ENCODE data around the gene RAB3C.
"Not testable (repeated sequence)": the region's sequence is repeated elsewhere in the genome, so short reads cannot be mapped to it uniquely, and the experiment has no call there.

RAB3C gene

DNA sequence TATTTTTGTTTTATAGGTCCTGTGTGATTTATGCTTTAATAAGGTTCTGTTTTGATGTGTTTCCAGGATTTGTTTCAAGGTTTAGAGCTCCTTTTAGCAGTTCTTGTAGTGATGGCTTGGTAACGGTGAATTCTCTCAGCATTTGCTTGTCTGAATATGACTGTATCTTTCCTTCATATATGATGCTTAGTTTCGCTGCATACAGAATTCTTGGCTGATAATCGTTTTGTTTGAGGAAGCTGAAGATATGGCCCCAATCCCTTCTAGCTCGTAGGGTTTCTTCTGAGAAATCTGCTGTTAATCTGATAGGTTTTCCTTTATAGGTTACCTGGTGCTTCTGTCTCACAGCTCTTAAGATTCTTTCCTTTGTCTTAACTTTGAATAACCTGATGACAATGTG lies 20.0 kb downstream of the RAB3C start:
- DNase-seq (ENCODE audit: low read depth, low spot score): not testable (repeated sequence)

GRCh38 chr5:58606064-58606463 lies 23.2 kb downstream of the RAB3C start:
- DNase-seq (ENCODE audit: low read depth, low spot score): no peak

GRCh38 chr5:58615972-58616371 lies 33.1 kb downstream of the RAB3C start:
- no peak for DNase-seq (ENCODE audit: low read depth, low spot score)

DNA sequence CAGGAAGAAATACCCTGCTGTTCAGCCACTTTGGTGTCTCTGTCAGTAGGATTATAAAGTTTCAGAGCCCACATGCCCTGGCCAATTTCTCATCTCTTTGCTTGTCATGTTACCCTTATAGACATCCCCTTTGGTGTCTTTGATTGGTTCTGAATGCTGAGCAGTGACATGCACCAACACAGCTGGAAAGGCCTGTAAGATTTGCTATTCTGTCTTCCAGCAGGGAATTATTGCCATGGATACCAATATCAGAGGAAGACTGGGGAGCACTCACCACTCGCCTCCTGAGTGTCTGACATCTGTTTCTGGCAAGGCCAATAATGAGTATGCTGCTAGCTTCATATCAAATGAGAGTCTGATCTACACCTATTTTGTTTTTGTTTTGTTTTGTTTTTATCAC lies 34.4 kb downstream of the RAB3C start:
- no peak for DNase-seq (ENCODE audit: low read depth, low spot score)

DNA sequence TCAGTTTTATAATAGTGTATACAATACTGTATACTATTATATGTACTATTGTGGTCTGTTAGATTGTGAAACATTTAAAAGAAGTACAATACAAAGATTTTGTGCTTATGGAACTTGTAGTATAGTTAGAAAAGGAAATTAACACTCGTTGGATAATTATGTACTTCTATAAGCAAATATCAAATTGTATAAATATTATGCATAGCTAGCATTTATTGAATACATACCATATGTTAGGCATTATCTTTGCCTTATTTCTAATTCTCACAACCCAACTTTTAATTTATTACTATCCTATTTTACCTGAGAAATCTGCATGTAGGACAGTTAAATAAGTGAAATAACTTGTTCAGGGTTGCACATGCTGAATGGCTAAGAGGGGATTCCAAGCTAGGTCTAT lies 37.5 kb downstream of the RAB3C start:
- no peak for DNase-seq (ENCODE audit: low read depth, low spot score)

- DNase-seq (ENCODE audit: low read depth, low spot score): no peak
Measured at GRCh38 chr5:58622936-58623871, 40.3 kb downstream of the RAB3C start.

GRCh38 chr5:58628626-58629025 lies 45.8 kb downstream of the RAB3C start:
- no peak for DNase-seq (ENCODE audit: low read depth, low spot score)

- DNase-seq (ENCODE audit: low read depth, low spot score): no peak
Measured at GRCh38 chr5:58629271-58630159, 46.6 kb downstream of the RAB3C start.

DNA sequence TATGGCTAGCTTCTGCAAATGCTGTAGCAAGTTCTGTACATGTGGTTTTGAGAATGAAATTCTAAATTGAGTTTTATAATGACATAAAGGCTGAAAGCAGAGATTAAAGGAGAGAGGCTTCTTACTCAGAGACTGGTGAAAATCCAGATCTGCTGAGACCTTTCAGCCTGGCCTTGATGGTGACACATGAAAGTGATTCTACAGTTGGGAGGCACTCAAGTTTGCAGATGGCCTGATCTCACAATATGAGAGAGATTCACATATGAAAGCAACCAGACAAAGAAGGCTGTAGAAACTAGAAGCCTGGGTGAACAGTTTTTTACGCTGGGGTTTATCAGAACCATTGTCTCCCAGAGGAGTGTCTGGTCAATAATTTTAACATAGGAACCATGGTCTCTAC lies 49.0 kb downstream of the RAB3C start:
- no peak for DNase-seq (ENCODE audit: low read depth, low spot score)

DNA sequence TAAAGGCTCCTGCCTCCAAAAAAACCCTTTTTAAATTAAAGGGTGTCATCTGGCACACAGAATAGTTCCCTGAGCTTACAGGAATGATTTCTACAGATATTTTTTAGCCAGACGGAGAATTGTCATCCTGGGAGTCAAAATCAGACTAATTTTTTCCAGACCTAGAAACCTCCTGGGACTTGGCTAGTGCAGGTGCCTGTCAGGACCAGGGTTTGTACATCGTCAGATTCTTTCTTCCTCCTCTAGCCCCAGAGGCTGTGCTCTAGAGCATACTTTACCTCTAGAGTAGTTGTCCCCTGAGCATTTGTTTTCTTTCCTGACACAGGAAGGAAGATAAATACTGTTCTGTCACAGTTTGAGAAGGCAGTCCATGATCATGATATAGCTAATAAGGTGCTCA lies 52.5 kb downstream of the RAB3C start:
- DNase-seq (ENCODE audit: low read depth, low spot score): no peak

DNA sequence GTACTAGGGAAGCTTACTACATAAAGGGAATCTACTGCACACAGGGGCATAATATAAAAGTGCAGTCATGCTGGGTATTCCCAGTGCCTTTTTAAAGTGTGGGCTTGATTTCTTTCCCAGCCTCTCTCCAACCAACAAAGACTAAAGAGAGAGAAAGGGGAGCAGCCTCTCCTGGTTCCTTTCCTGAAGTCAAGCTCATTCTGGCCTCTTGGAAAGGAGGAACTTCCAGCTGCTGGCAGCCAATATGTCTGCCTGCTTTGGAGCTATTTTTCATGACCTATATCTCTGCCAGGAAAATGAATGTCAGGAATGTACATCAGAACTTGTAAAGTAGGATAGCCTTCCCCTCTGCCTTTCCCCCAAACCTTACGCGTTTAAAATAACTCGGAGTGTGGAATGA lies 57.1 kb downstream of the RAB3C start:
- no peak for DNase-seq (ENCODE audit: low read depth, low spot score)

GRCh38 chr5:58641533-58641932 lies 58.7 kb downstream of the RAB3C start:
- DNase-seq (ENCODE audit: low read depth, low spot score): peak; percentile 1

GRCh38 chr5:58648846-58649245 lies 66.0 kb downstream of the RAB3C start:
- DNase-seq (ENCODE audit: low read depth, low spot score): no peak

DNA sequence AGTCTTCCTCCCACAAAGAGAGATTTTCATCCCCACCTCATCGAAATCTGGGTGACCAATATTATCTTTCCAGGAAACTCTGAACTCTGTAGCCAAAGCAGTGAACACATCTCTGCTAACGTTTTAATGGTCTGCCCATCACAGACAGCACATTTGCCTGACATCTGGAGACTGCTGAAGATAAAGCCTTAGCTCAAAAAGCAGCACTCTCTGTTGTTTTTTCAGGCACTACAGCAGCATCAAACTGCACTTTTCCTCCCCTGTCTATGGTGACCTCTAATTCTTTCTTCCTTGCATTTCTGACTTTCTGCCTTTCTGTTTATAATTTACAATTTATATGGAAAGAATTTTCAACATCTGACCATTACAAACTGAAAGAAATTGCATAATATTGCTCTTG lies 66.8 kb downstream of the RAB3C start:
- no peak for DNase-seq (ENCODE audit: low read depth, low spot score)

DNA sequence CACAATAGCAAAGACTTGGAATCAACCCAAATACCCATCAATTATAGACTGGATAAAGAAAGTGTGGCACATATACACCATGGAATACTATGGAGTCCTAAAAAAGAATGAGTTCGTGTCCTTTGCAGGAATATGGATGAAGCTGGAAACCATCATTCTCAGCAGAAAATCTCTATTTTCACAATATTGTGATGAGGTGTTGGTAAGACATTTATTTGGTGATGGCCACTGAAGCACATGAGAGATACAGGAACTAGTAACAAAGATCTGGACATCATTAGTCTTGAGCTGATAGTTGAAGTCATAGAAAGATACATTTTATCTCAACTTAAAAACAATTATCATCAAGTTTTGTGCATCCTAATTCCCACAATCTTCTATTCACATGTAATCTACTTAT lies 70.6 kb downstream of the RAB3C start:
- DNase-seq (ENCODE audit: low read depth, low spot score): no peak

DNA sequence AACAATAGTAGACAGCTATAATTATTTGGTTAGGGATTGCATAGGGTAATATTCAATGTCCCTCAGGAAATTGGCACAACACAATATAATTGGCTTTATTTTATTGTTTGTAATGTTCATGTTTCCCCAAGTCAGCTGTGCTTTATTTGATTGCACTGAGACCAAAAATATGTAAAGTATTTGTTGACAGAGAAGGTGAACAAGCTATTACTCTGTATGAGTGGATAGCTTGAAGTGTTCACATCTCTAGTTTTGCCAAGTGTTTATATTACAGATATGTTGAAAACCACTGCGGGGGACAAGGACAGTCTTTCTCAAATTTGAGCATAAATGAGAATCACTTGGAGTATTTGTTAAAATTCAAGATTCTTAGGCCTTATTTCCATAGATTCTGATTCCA lies 83.3 kb downstream of the RAB3C start:
- DNase-seq (ENCODE audit: low read depth, low spot score): no peak

- DNase-seq (ENCODE audit: low read depth, low spot score): no peak
Measured at GRCh38 chr5:58666598-58667581, 84.0 kb downstream of the RAB3C start.

GRCh38 chr5:58670582-58670981 lies 87.7 kb downstream of the RAB3C start:
- DNase-seq (ENCODE audit: low read depth, low spot score): no peak

DNA sequence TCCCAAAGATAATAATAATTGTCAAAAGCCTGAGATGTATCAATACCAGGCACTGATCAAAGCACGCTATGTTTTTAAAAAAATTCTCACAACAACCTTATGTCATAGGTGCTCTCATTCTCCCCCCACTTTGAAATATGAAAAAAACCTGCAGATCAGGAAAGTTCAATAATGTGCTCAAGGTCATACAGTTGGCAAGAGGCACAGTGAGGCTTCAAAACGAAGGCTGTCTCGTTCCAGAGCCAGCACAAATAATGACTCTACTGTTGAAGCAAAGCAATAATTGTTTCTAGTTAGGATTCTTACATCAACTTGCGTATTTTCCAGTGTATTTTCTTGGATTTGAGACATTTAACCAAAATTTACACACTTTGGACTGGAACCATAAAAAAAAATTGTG lies 88.3 kb downstream of the RAB3C start:
- DNase-seq (ENCODE audit: low read depth, low spot score): no peak

DNA sequence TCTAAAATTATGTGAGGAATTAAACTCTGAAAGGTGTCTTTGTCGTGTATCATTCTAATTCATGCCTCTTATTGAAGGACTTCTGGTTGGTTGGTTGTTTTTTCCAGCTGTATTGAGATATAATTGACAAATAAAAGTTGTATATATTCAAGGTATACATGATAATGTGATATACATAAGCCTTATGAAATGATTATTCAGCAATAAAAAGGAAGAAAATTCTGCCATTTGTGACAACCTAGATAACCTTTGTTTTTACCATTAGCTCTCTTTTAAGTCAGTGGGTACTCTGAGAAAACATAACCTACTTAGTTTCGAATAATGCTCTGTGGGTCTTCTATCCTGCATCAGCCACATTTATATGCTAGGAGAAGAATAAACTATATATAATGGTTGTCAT lies 89.6 kb downstream of the RAB3C start:
- no peak for DNase-seq (ENCODE audit: low read depth, low spot score)

DNA sequence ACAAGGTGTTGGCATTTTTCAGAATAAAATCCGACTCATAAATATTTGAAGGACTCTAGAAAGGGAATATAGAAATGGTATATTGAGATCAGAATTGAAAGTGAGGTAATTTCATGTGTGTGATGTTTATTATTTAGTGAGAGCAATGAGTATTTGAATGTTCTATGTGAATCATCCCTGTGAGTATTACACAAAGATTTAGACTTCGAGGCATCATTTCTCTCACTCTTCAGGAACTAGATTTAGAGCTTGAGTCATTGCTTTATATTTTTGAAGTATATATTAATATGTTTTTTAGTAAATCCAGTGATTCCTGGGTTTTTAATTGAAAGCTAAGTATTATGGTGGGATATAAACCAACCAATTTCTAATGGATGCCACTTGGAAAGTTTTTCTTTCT lies 91.2 kb downstream of the RAB3C start:
- DNase-seq (ENCODE audit: low read depth, low spot score): no peak
